A172 (cell line): ENCODE data around the gene ALKAL2. TPM values are rescaled to one million over a fixed set of nuclear protein-coding genes. Genes with fewer than 3 reads are reported as not detected.

Experiments used
- DNase-seq: peaks from one replicate; pipeline ENCODE4 v3.0.0-alpha.2; 2015; ENCODE audit warnings: low spot score
- total RNA-seq: library from RNA; depleted of rRNA; stranded (reverse); fragments of >200 nt; shearing (Covaris generic); gene quantifications from 2 replicates; pipeline ENCODE4 v1.2.3, GENCODE V29; 2014

The ALKAL2 gene
- total RNA-seq, 1 experiment from 2014 or later = not detected

GRCh38 chr2:290090-290722, 2.3 kb upstream of the ALKAL2 start:
- DNase-seq = peak; percentile 32

- DNase-seq = no peak
Measured at GRCh38 chr2:289362-290089, 1.6 kb upstream of the ALKAL2 start.

- DNase-seq = no peak
Measured at GRCh38 chr2:288758-289361, 969 bp upstream of the ALKAL2 start.

- no peak for DNase-seq
Measured at GRCh38 chr2:287471-287885, 413 bp downstream of the ALKAL2 start.

DNA sequence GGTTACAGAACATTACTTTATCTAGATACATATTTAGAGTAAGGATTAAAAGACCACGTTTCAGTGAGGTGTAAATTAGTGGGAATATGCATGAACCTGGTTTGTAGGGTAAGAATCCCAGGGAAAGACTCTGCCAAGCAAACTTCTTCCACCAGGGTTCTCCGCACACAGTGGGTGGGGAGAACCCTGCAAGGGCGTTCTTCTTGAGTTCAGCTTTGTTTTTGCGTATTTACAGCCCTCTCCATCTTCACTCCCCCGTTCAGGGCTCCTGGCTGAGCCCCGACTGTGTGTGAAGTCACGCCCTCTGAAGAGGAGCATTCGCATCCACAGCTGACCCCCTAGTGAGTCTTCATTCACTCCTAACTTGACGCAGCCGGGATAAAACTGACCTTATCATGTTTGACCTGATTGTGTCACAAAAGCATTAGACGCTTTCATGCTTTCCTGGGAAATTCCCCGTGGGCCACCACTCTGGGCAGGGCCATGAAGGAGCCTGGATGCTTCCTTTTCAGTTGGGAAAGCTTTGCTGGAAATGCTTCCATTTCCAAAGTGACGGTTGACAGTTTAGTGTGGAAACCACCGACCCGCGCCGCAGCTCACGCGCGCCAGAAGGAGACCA, 1.0 kb downstream of the ALKAL2 start:
- no peak for DNase-seq

DNA sequence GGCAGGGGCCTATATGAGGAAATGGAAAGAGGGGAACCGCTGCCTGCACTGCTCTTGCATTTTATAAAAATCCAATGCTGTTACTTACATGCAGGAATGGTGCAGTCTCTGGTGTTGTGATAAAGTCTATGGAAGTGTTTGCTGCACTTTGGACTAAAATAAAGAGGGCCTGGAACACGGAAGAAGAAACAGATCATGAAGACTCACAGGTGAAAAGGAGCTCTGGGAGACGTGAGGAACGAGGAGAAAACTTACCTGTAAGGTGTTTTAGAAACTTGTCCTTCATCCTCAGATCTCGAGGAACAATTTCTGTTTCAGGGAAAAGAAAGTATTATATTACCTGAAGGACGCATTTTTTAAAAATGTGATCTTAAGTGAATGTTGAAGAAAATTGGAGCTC, 1.9 kb downstream of the ALKAL2 start:
- no peak for DNase-seq

DNA sequence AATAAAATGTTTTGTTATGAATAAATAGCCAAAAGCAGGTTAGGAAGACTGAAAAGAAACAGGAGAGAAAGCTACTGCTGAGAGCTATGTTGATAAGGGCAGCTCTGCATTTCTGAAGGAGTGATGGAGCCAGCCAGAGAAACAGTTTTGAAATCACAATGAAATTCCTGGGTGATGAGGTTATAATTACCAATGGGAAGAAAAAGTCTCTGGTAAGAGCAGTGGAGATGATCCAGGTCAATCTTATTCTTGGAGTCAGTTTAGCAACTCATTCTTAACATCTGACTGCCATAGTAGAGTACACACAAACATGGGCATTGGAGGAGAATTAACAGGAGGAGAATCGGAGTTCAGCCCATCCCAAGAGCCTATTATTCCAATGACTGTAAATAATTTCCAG, 2.4 kb downstream of the ALKAL2 start:
- DNase-seq = peak; percentile 31

DNA sequence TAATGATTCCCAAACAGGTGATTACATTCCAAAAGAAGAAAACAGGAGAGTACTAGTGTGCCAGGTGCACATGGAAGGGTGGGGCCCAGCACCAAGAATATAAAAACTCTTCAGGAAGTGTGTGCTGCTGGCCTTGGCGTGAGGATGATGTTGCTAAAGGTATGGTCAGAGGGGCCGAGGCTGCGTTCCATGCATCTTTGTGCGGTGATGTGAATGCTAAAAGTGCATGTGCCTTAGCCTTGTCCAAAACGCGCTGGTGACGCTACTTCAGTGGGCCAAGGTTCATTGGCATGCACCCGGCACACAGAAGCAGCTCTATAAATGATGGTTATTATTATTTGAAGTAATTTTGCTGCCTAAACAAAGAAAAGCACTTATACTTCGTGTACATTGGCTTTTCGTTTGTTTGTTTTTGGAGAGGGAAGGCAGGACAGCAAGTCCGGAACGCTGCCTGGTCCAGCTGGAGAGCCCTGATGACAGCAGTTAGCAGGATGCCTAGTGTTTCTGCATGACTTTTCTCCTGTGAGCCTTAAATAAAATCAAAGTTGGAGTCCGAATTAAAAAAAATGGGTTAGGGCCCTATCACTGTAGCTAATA, 2.9 kb downstream of the ALKAL2 start:
- DNase-seq = no peak

DNA sequence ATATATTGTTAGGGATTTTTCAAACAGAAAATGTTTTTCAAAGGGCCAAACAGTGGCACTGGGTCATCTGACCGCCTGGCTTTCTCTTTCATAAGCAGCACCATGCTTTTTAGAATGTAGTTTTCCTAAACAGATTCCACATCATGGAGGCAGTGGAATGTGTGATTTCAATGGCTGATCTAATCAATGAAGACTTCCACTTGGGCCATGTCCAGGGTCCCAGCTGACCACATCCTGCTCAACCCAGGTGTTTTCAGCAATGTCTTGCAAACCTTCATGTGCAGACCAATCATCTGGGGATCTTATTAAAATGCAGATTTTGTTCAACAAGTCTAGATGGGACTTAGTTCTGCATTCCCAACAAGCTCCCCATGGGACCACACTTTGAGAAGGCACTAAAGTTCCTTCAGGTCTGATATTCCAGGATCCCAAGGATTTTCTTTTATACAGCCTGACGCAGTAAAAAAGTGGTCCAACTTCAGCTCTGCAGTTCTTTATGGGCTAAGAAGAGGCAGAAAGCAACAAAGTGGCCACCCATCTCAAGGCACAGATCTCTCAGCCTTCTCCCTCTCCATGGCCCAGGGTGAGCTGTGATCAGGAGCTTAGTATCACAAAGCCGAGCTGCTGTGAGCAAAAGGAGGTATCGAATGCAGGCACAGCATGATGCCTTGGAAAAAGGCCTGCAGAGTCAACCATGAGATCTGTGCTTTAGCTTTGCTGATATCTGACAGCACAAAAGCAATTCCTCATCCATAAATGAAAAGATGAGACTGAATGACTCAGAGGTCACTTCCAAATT, 3.7 kb downstream of the ALKAL2 start:
- DNase-seq = peak; percentile 15

DNA sequence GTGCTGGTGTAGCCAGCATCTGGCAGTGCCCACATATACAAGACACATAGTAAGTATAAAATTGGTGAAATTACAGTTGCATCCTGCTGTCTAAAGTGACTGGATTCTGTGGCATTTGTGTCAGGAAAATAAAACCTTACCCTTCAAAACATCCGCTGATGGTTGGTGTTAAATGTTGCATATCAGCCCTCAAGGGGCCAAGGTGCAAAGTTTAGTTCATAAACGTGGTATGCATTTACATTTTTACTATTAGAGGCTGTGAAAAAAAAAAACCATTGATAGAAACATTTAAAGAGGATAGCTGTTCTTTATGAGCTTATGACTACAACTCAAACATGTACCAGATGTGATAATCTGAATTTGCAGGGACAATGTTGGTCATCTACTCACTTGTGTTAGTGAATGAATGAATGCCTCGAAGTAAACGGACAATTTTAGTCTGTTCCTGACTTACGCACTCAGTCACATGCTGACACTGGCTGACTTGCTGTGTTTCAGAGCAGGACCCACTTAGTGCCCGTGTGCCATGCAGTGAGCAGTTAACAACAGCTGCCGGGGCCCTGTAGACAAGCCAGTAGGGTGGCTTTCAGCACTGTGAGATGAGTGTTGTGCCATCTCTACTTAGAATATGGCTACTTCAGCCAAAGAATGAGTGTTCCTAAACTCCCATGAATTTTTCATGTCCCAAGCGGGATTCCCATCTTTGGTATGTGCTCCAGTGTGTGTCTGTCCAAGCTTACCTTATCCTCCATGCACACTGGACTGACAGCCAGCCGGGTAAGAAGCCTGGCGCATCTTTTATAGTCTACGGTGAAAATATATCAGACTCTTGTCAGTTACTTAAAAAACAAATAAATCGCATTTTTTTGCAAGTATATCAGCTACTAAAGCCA, 5.3 kb downstream of the ALKAL2 start:
- no peak for DNase-seq

DNA sequence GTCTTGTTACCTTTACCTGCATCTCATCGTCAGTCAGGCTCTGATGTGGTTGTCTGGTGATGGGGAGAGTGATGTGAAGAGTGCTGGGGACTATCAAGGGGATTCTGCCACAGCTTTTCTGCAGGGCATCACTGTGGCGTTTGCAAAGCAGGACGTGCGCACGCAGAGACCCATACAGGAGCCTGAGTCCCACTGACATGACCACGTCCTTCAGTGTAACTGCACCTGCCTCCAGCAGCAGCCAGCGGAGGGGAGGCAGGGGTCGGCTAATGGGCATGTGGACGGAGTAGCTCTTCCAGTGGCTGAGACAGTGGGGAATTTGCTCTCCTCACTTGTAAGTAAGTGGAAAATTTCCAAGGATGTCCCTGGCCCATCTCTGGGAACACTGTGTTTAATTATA, 6.5 kb downstream of the ALKAL2 start:
- DNase-seq = no peak

GRCh38 chr2:280650-281110, 7.2 kb downstream of the ALKAL2 start:
- DNase-seq = no peak

GRCh38 chr2:279956-280649, 7.8 kb downstream of the ALKAL2 start:
- DNase-seq = no peak

GRCh38 chr2:279366-279765, 8.5 kb downstream of the ALKAL2 start:
- DNase-seq = no peak

- DNase-seq = no peak
Measured at GRCh38 chr2:278927-279320, 9.0 kb downstream of the ALKAL2 start.

DNA sequence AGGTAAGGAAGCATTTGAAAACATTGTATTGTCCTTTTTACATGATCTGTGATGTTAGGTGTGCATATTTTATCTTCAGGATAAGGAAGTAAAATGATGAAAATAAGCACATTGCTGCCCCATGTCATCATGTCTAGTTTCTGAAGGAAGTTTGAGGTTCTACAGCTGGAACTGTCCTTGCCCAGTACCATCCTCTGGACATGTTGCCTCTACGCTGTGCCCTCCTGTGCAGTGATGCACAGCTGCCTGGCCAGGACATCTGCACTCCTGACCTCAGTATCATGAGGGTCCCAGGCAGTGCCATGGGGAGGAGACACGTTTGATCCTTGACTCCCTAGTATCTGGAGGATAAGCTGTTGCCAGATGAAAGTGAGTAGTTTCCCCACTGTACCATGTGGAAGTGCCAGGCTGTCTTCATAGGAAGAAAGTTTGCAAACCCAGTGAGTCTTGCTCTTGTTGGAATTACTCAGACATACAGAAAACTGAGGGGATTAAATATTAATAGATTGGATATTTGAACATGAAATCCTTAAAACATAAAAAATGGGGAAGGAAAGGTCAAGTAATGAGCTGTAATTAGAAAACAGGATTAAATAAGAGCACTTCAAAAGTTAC, 9.5 kb downstream of the ALKAL2 start:
- DNase-seq = no peak

GRCh38 chr2:275466-275865, 12.4 kb downstream of the ALKAL2 start:
- no peak for DNase-seq

DNA sequence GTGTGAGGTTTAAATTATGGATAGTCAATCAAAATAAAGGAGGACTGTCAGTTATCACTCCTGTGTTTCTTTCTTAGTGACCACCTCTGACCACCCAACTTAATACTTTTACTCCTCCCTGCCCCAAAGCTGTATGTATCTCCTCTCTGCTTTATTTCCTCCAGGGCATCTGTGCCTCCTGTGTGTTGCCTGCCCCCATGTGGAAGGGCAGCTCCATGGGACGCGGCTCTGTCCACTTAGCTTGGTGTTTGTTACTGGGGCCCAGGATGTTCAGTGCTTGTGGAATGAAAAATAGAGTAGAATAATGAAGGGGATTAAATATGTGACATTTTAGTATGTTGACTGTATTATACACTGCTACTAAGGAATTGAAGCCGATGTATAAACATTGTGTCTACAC, 13.4 kb downstream of the ALKAL2 start:
- DNase-seq = no peak

- DNase-seq = no peak
Measured at GRCh38 chr2:273333-273732, 14.6 kb downstream of the ALKAL2 start.
